A673 (cell line): ENCODE results near the gene RBM15. TPM values are rescaled to one million over a fixed set of nuclear protein-coding genes. Genes with fewer than 3 reads are reported as not detected.

Experiments
- BruUV-seq: library from RNA; stranded (reverse); fragments of 400-500 nt; replicated peaks from 2 replicates; lab custom pipeline; 2021; lab: Mats Ljungman, UMichigan
- CTCF ChIA-PET: fragments of 300-600 bp; sonication (Branson Sonifier 250); formaldehyde crosslinking; loops from one replicate; lab custom pipeline; 2022; ENCODE audit warnings: antibody characterized with exemption; lab: Charles Lee
- POLR2A ChIA-PET: fragments of 300-600 bp; sonication (Branson Sonifier 250); formaldehyde crosslinking; loops from one replicate; lab custom pipeline; 2022; ENCODE audit warnings: antibody characterized with exemption; ENCODE audit not compliant: low non-redundant PET; lab: Charles Lee
- DNase-seq: peaks from one replicate; pipeline ENCODE4 v3.0.0-alpha.2; 2015; ENCODE audit warnings: low spot score
- H3K27ac ChIP-seq: fragments of 200-600 bp; sonication (generic); 2 replicates; pipeline ENCODE4 v1.5.1; 2016; ENCODE audit warnings: mixed run types, low read depth, mild to moderate bottlenecking, mixed read lengths, antibody characterized with exemption, low read length; ENCODE audit not compliant: poor library complexity, severe bottlenecking
- H3K27me3 ChIP-seq: fragments of 200-600 bp; sonication (generic); replicated peaks from 2 replicates; pipeline ENCODE4 v1.6.1; 2017; ENCODE audit warnings: mixed run types, low read depth, mild to moderate bottlenecking, mixed read lengths, antibody characterized with exemption, low read length; ENCODE audit not compliant: insufficient read depth, poor library complexity
- H3K36me3 ChIP-seq: fragments of 200-600 bp; sonication (generic); 2 replicates; pipeline ENCODE4 v1.6.1; 2016; ENCODE audit warnings: mixed run types, mild to moderate bottlenecking, mixed read lengths, antibody characterized with exemption, low read length; ENCODE audit not compliant: insufficient read depth, poor library complexity, severe bottlenecking
- H3K4me1 ChIP-seq: fragments of 200-600 bp; sonication (generic); 2 replicates; pipeline ENCODE4 v1.6.1; 2017; ENCODE audit warnings: mixed run types, mild to moderate bottlenecking, mixed read lengths, antibody characterized with exemption, low read length; ENCODE audit not compliant: insufficient read depth, poor library complexity, severe bottlenecking
- H3K4me3 ChIP-seq: fragments of 200-600 bp; sonication (generic); 2 replicates; pipeline ENCODE4 v1.5.1; 2016; ENCODE audit warnings: low read depth, mixed run types, mild to moderate bottlenecking, mixed read lengths, low read length; ENCODE audit not compliant: poor library complexity, severe bottlenecking
- H3K9me3 ChIP-seq: fragments of 200-600 bp; sonication (generic); 2 replicates; pipeline ENCODE4 v1.6.1; 2016; ENCODE audit warnings: mixed run types, low read depth, mild to moderate bottlenecking, mixed read lengths, antibody characterized with exemption, low read length; ENCODE audit not compliant: poor library complexity, severe bottlenecking
- EZH2 ChIP-seq: fragments of 200-600 bp; sonication (generic); IDR thresholded peaks from 2 replicates; pipeline ENCODE4 v1.6.1; 2017; ENCODE audit warnings: borderline replicate concordance, low read depth, mild to moderate bottlenecking, mixed read lengths, antibody characterized with exemption, low read length; ENCODE audit not compliant: poor library complexity, severe bottlenecking
- intact Hi-C: fragments of 100-400 bp; cut with micrococcal nuclease; formaldehyde crosslinking; loops from one replicate; pipeline ENCODE4 v1.10.0; 2022; ENCODE audit not compliant: unreplicated experiment
- total RNA-seq: library from RNA; stranded (reverse); gene quantifications from 2 replicates; pipeline ENCODE4 v1.2.3, GENCODE V29; 2021
- TF ChIP-seq, protein P1 (sequence below): fragments of 300-800, 200-600 bp; sonication (generic); conservative IDR thresholded peaks from 2 replicates; pipeline ENCODE4 v1.5.1; 2017; ENCODE audit warnings: low read depth, mild to moderate bottlenecking, antibody characterized with exemption, low read length, moderate library complexity, mixed read lengths

RBM15 gene
- total RNA-seq, 1 experiment from 2014 or later = 60.3 TPM

DNA sequence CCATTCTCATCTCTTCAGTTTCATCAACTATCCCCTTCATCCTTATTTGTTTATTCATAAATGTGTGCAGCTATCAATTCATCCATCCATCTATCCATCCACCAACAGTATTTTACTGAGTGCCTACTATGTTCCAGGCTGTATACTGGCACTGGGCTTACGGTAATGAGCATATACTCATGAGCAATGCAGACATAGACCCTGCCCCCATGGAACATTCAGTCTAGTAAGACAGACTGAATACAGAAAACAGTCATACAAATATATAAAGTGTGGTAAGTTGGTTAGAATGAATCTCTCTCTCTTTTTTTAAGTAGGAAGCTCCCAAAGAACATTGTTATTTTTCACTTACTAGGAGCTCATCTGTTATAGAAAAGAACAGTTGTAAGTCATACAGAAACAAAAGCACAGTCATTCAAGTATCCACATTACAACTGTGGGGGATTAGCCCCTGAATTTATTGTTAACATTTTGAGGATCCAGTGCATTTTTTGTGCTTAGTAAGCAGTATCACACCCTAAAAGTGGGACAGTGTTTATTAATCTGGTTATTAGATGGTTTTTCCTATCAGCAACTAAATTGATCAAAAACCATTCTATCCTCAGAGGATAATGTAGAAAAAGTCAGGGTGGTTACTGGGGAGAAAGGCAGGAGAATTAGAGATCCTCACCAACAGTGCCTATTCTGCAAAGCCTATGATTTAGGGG lies 48.0 kb downstream of the RBM15 start:
- Histone ChIP-seq H3K27ac (no peak overlapping the region), H3K9me3 (no peaks in the 10 kb centered on the region), H3K4me3 (no peak overlapping the region), H3K27me3 (no peaks in the 10 kb centered on the region), H3K36me3 (no peaks in the 10 kb centered on the region), H3K4me1 (no peaks in the 10 kb centered on the region)
- CTCF ChIA-PET = no interaction called here
- intact Hi-C loops = no loop called here
- TF ChIP-seq EZH2 = no peak
- TF ChIP-seq, protein P1, sequence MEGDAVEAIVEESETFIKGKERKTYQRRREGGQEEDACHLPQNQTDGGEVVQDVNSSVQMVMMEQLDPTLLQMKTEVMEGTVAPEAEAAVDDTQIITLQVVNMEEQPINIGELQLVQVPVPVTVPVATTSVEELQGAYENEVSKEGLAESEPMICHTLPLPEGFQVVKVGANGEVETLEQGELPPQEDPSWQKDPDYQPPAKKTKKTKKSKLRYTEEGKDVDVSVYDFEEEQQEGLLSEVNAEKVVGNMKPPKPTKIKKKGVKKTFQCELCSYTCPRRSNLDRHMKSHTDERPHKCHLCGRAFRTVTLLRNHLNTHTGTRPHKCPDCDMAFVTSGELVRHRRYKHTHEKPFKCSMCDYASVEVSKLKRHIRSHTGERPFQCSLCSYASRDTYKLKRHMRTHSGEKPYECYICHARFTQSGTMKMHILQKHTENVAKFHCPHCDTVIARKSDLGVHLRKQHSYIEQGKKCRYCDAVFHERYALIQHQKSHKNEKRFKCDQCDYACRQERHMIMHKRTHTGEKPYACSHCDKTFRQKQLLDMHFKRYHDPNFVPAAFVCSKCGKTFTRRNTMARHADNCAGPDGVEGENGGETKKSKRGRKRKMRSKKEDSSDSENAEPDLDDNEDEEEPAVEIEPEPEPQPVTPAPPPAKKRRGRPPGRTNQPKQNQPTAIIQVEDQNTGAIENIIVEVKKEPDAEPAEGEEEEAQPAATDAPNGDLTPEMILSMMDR = no peak
- DNase-seq = no peak
- BruUV-seq = no TSS peak
- POLR2A ChIA-PET = no interaction called here

DNA sequence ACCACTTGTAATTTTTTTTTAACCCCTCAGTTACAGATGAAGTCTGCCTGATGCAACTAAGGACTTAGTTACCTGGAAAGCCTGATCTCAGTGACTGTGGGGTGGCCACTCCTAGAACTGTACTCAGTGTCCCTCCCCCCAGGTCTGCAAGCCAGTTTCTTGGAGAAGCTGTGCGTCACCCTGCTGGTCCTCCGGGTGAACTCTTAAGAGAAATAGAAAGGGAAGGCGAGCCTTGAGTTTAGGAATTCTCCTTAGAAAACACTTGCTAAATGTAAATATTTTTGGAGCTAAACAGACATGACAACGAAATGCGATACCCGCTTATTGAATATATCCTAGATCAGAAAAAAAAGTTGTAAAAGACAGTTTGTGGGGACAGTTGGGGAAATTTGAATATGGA lies 50.9 kb downstream of the RBM15 start:
- DNase-seq = no peak
- CTCF ChIA-PET = no interaction called here
- no TSS peak for BruUV-seq

DNA sequence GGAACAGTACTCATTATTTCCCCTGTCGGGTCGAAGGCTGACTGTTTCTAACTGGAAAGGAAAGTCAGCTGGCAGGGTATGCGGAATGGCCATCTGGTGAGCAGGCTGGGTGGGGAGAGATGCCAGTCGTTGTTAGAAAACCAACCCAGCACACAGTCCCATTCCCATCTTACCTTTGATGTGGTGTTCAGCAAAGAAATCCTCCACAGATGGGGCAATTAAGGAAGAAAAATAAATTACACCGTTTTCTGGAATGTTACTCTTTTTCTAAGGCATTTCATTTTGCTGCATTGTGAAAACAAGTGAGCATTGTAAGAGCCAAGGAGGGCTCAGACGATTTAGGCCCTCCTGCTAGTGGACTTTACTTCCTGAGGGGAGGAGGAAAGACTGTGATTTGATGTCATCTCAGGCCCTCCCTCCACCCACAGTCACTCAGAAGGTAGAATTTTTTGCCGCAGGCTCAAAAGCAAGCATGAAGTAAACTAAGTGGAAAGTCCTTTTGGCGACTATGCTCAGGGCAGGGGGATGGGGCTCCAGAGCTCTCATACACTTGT lies 51.6 kb downstream of the RBM15 start, which contains the start of gene SLC16A4:
Gene SLC16A4, minus strand, starts transcription at position 335 of the 554 bp plus-strand sequence. CDS start 1,703 bp downstream, outside the sequence.
- TF ChIP-seq, protein P1 = no peak
- no peak for TF ChIP-seq EZH2
- Histone ChIP-seq H3K9me3 (no peaks in the 10 kb centered on the region), H3K4me3 (no peak within 1 kb of the TSS), H3K27ac (no peak within 1 kb of the TSS), H3K4me1 (no peaks in the 10 kb centered on the region), H3K27me3 (no peaks in the 10 kb centered on the region), H3K36me3 (no peaks in the 10 kb centered on the region)
- DNase-seq = no peak
- CTCF ChIA-PET = no interaction called here
- POLR2A ChIA-PET = no interaction called here
- no TSS peak for BruUV-seq
- intact Hi-C loops = no loop called here

More for the DNA sequence above, 50.9 kb downstream of the RBM15 start:
- POLR2A ChIA-PET = no interaction called here
- H3K9me3 ChIP-seq = no peaks in the 10 kb centered on the region
- intact Hi-C loops = no loop called here
- no peaks in the 10 kb centered on the region for H3K36me3 ChIP-seq
- H3K4me1 ChIP-seq = no peaks in the 10 kb centered on the region
- TF ChIP-seq, protein P1 = no peak
- TF ChIP-seq EZH2 = no peak
- H3K4me3 ChIP-seq = no peak overlapping the region
- no peaks in the 10 kb centered on the region for H3K27me3 ChIP-seq
- no peak overlapping the region for H3K27ac ChIP-seq
